Ovary (tissue), 3 donors: ENCODE results near the gene CGNL1.

Source experiments
- CTCF ChIP-seq, 3 donors: fragments of 450-650 bp in 2 of 3; fragments of 200-600 bp in 1 of 3; IDR thresholded peaks; one replicate each; pipeline versions ENCODE4 v1.5.1 to v1.8.0; 2016 to 2022; ENCODE audit warnings: antibody characterized with exemption in 3 of 3, mild to moderate bottlenecking in 1 of 3
- EP300 ChIP-seq: sonication (generic); formaldehyde crosslinking; IDR thresholded peaks from one replicate; pipeline ENCODE4 v1.6.1; 2017; ENCODE audit warnings: antibody characterized with exemption
- POLR2A ChIP-seq: fragments of 450-650 bp; IDR thresholded peaks from one replicate; pipeline ENCODE4 v1.6.1; 2017; ENCODE audit warnings: antibody characterized with exemption, mild to moderate bottlenecking, moderate library complexity
- donor health status: DM: no; HTN: no; CAD: no.

GRCh38 chr15:57526615-57527014 lies 150.3 kb downstream of the CGNL1 start:
- TF ChIP-seq EP300 (no peak), CTCF (IDR thresholded peaks at IDR 0.05) (no peak), POLR2A (no peak)
